Small intestine (tissue), 7 donors: ENCODE results near the gene JPT1. TPM values are rescaled to one million over a fixed set of nuclear protein-coding genes. Genes with fewer than 3 reads are reported as not detected.

Source experiments
- DNase-seq, 2 donors: peaks; one replicate each; pipeline versions ENCODE4 v3.0.0 to v3.0.0-alpha.2; 2013
- FAIRE-seq: peaks from 2 replicates; lab custom pipeline; 2012; peaks lifted over from hg19 to GRCh38; lab: Jason Lieb, UNC
- H3K27ac ChIP-seq, 3 donors: one replicate each; pipeline ENCODE4 v1.5.1; 2013; ENCODE audit warnings: low read length in 2 of 3, mild to moderate bottlenecking in 2 of 3, control low read depth in 1 of 3, inconsistent platforms in 1 of 3, low read depth in 1 of 3, moderate library complexity in 1 of 3
- H3K27me3 ChIP-seq, 3 donors: one replicate each; pipeline ENCODE4 v1.6.1; 2013; ENCODE audit warnings: low read length in 3 of 3, inconsistent platforms in 1 of 3; ENCODE audit not compliant: control insufficient read depth in 3 of 3, insufficient read depth in 3 of 3
- H3K36me3 ChIP-seq, 3 donors: one replicate each; pipeline ENCODE4 v1.6.1; 2013; ENCODE audit warnings: low read length in 3 of 3, inconsistent platforms in 1 of 3, low read depth in 1 of 3, mild to moderate bottlenecking in 1 of 3, moderate library complexity in 1 of 3; ENCODE audit not compliant: control insufficient read depth in 3 of 3, insufficient read depth in 2 of 3
- H3K4me1 ChIP-seq, 3 donors: one replicate each; pipeline ENCODE4 v1.6.1; 2013; ENCODE audit warnings: low read length in 2 of 3, inconsistent platforms in 1 of 3, low read depth in 1 of 3, mild to moderate bottlenecking in 1 of 3, moderate library complexity in 1 of 3; ENCODE audit not compliant: control insufficient read depth in 3 of 3, insufficient read depth in 2 of 3
- H3K4me3 ChIP-seq, 3 donors: one replicate each; pipeline ENCODE4 v1.5.1; 2013; ENCODE audit warnings: low read length in 3 of 3, control low read depth in 1 of 3, inconsistent platforms in 1 of 3, low read depth in 1 of 3, mild to moderate bottlenecking in 1 of 3, moderate library complexity in 1 of 3
- H3K9me3 ChIP-seq, 2 donors: one replicate each; pipeline ENCODE4 v1.6.1; 2013; ENCODE audit warnings: low read depth in 1 of 2, low read length in 1 of 2; ENCODE audit not compliant: control insufficient read depth in 2 of 2, insufficient read depth in 1 of 2
- WGBS, 3 donors: extraction: QIAGEN DNeasy Blood & Tissue Kit; methylation state at CpG; one replicate each; pipeline ENCODE4 v1.1.7; 2013; 5-methylcytosine and 5-hydroxymethylcytosine counted together
- polyA plus RNA-seq, 4 donors: library from polyadenylated mRNA; stranded (reverse) in 3 of 4; unstranded in 1 of 4; fragments of 200-250 nt in 3 of 4; fragments of 120-200 nt in 1 of 4; gene quantifications; one replicate each; pipeline versions ENCODE4 v1.2.1 to v1.2.3, GENCODE V29; 2013
- donor health status: healthy with polysubstance abuse.
- donor health status: control.
- donor health status: control.
- donor health status: Bipolar disorder and iron deficiency.
- donor health status: healthy.

JPT1 gene
- polyA plus RNA-seq, 4 donors = 79.0 to 758 (median 413) TPM

DNA sequence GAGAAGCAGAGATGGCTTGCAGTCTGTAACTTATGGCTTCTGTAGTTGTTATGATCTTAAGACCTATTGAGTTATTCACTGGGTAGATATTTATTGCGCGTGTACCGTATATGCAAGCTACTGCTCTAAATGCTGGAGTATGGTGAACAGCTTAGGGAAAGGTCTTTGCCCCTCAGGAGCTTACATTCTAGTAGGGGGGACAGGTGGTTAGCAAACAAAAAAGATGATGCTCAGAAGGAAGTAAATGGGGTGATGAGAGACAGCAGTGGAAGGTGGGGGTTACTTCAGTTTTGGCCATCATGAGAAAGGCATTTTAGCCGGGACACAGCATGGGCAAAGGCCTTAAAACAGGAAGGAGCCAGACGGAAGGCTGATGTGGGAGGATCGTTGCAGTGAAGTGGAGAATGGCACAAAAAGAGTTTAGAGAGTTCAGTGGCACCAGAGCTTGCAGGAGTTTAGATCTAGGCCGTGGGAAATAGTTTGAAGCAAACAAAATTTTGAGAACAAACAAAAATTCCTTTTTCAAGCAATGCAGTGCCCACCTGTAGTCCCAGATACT is 42.5 kb downstream of the JPT1 start:
- Histone ChIP-seq H3K4me3 (no peak overlapping the region), H3K27ac (no peak overlapping the region), H3K4me1 (peaks cover 0 to 25% (median 3%) of the 10 kb centered on the region in 3 donors), H3K36me3 (peaks cover 0 to 30% (median 0%) of the 10 kb centered on the region in 3 donors), H3K9me3 (no peaks in the 10 kb centered on the region), H3K27me3 (no peaks in the 10 kb centered on the region)
- WGBS, 3 donors = 86 to 93% (median 87%) methylated on average over 7 of the region's 7 CpGs
- FAIRE-seq = no peak
- DNase-seq = no peak

DNA sequence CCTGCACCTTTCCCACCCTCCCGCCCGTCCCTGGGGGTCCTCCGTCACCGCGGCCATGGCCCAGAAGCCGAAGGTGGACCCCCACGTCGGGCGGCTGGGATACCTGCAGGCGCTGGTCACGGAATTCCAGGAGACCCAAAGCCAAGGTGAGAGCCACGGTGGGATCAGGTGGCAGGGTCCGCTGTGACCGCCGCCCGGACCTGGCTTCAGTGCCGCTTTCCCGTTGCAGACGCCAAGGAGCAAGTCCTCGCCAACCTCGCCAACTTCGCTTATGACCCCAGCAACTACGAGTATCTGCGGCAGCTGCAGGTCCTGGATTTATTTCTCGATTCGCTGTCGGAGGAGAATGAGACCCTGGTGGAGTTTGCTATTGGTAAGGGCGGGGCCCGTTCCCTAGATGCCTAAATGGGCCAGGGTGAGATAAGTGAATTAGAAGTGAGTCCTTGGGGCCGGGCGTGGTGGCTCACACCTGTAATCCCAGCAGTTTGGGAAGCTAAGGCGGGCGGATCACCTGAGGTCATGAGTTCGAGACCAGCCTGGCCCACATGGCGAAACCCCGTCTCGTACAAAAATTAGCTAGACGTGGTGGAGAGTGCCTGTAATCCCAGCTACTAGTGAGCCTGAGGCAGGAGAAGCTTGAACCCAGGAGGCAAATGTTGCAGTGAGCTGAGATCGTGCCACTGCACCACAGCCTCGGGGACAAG is 43.9 kb downstream of the JPT1 start:
- peak; percentile 51 to 62 for DNase-seq
- Histone ChIP-seq H3K4me1 (peaks cover 0 to 25% (median 3%) of the 10 kb centered on the region in 3 donors), H3K27me3 (no peaks in the 10 kb centered on the region), H3K27ac (peak overlapping the region in 2 of 3 donors; percentile 66 to 85), H3K9me3 (no peaks in the 10 kb centered on the region), H3K4me3 (peak overlapping the region; percentile 73 to 90 (median 84)), H3K36me3 (peaks cover 0 to 24% (median 2%) of the 10 kb centered on the region in 3 donors)
- 13 to 18% (median 16%) methylated on average over 35 to 40 of the region's 40 CpGs for WGBS, 3 donors
- FAIRE-seq = no peak

DNA sequence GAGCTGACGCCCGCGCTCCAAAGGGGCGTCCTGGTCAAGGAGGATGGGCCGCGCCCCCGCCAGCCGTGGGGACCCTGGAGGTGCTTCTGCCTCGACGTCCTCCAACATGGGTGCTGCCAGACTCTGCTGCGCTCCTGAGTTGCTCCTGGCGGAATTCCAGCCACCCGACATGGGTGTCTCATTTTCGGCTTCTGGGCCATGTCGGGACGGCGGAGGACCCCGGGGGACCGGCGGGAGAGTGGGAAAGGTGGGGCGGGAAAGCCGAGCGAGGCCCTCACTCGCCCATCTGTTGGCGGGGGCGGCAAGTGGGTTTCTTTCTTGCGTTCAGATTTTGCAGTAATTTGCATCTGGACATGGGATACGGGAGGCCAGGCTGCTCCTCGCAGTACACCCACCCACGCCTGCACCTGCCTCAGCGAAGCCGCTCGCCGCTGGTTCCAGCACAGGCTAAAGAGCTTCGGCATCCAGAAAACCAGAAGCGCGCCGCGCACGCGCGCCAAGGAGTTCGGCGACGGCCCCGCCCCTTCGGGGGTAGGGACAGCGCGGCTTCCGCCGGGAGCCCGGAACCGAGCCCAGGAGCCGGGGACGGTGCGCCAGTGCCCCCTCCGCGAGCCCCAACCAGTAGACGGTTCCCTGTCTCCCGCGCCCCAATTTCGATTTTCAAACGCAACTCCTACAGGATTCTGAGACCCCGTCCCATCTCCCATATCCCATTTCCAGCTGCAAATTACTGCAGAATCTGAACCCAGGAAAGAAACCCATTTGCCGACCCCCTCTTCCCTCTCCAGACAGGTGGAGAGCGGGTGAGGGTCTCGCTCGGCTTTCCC is 44.7 kb downstream of the JPT1 start, which contains the start of gene ARMC7:
Gene ARMC7, plus strand, starts transcription at position 563 of the 827 bp plus-strand sequence. CDS start 320 bp downstream, outside the sequence.
- H3K27ac ChIP-seq = peak within 1 kb of the TSS; percentile 66 to 85 (median 71)
- peak within 1 kb of the TSS; percentile 73 to 90 (median 84) for H3K4me3 ChIP-seq
- H3K4me1 ChIP-seq = peaks cover 0 to 23% (median 3%) of the 10 kb centered on the region in 3 donors
- H3K9me3 ChIP-seq = no peaks in the 10 kb centered on the region
- FAIRE-seq (no peak), DNase-seq (peak; percentile 89 to 94)
- no peaks in the 10 kb centered on the region for H3K27me3 ChIP-seq
- H3K36me3 ChIP-seq = peaks cover 0 to 28% (median 6%) of the 10 kb centered on the region in 3 donors
- WGBS, 3 donors = 0 to 1% (median 0%) methylated on average over 68 of the region's 68 CpGs

DNA sequence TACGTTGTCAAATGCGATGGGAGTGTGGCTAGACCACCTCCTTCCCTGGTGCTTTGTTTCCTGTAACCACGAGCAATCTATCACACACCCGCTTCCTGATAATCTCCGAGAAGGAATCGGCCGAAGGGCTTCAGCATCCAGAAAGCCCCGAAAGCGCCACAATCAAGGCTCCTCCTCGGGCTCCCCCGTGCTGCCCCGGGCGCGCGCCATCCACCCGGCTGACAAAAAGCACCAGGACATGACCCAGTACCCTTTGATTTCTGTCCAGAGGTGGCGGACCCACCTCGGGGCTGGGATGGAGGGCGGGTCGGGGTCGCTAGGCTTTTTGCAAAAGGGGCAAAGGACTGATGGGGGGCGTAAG is 45.3 kb downstream of the JPT1 start:
- no peak for FAIRE-seq
- peak in 1 of 2 donors; percentile 33 for DNase-seq
- 4 to 5% (median 4%) methylated on average over 20 to 22 of the region's 22 CpGs for WGBS, 3 donors
- H3K9me3 ChIP-seq = no peaks in the 10 kb centered on the region
- peaks cover 0 to 18% (median 3%) of the 10 kb centered on the region in 3 donors for H3K4me1 ChIP-seq
- H3K4me3 ChIP-seq = peak overlapping the region; percentile 73 to 90 (median 84)
- peaks cover 0 to 34% (median 8%) of the 10 kb centered on the region in 3 donors for H3K36me3 ChIP-seq
- H3K27ac ChIP-seq = no peak overlapping the region
- no peaks in the 10 kb centered on the region for H3K27me3 ChIP-seq

DNA sequence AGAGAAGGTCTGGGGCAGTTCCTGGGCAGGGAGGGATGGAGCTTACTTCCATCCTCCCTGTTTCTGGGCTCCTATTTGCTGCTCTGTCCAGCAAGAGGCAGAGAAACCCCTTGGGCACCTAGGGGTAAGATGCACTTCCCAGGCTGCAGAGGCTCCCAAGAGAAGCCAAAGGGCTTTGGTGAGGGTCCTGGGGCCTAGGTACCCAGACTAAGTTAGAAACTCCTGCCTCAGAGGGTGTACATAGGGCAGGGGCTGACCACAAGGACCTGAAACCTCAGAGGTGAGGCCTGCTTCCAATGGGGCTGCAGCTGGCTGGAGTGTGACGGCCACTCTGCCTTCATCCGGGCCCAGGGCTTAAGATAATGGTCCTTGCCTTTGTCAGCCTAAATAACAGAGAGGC is 46.1 kb downstream of the JPT1 start:
- WGBS, 3 donors = 81 to 97% (median 82%) methylated on average over 2 of the region's 2 CpGs
- Histone ChIP-seq H3K27me3 (no peaks in the 10 kb centered on the region), H3K9me3 (no peaks in the 10 kb centered on the region), H3K4me3 (no peak overlapping the region), H3K36me3 (peaks cover 0 to 38% (median 12%) of the 10 kb centered on the region in 3 donors), H3K4me1 (peaks cover 0 to 15% (median 3%) of the 10 kb centered on the region in 3 donors), H3K27ac (no peak overlapping the region)
- DNase-seq (no peak), FAIRE-seq (no peak)

DNA sequence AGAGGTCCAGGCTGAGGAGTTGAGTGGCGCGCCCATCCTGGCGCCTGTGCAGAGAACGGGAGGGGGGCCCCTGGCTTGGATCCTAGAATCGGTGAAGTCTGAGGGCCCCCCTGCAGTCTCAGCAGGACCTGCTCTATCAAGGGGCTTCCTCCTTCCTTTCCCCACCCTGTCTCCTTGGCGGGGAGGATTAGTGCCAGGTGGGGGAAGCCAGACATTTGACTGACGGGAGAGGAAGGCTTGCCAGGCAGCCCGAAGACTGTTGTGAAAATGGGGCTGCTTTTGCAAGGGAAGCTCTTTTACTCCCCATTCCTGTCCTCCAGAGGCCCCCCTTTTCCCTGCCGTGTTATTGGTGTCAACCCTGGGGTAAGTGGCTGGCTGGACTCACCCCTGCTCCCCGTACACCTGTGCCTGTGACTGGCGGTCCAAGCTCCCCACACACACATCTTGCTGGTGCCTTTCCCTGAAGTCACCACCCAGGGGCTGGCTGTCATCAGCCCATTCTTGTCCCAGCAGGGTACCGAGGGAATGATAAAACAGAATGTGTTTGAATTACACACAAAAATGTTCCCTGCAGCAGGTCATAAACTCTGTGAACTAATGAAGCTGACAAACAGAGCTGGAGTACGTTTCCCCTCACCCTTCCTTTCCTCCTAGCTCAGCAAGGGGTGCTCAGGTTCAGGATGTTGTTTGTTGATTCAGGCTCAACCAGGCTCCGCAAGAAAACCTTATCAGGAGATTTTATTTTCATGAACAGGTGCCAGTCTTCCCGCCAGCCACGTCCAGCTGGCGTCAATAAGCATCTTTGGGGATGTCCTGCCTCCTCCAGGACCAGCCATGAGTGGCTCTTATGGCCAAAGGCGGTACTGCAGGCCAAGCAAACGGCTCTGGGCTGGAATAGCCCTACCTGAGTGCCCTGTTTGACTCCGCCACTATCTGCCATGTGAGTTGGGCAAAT is 48.9 kb downstream of the JPT1 start:
- peak; percentile 68 to 79 for DNase-seq

DNA sequence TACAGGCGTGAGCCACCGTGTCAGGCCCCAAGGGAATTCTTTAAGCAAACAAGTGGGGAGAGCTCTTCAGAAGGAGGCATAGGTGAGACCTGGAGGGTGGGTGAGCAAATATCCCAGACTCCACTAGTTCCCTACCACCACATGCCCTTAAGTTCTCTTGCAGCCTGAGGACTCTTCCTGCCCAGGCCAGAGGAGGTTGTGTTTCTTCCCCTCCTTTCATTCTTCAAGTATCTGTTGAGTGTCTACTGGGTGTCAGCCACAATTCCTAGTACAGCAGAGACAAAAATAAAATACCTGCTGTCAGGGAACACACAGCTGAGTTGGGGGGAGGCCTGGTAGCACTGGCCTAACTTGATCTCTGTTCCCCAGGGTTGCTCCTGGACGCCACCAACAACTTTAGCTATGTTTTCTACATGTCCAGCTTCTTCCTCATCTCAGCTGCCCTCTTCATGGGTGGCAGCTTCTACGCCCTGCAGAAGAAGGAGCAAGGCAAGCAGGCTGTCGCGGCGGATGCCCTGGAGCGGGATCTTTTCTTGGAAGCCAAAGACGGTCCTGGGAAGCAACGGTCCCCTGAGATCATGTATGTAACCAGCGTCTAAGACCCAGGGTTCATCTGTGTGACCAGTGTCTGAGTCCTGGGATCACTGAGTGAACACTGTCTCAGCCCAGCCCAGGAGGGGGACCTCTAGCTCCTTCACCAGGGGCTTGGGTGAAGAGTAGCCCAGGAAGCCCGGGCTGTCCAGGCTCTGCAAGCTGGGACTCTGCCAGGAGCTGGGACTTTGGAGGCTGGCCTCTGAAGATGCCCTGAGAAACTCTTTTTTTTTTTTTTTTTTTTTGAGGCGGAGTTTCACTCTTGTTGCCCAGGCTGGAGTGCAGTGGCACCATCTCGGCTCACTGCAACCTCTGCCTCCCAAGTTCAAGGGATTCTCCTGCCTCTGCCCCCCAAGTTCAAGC is 50.4 kb downstream of the JPT1 start:
- peaks cover 0 to 2% (median 0%) of the 10 kb centered on the region in 3 donors for H3K4me1 ChIP-seq
- DNase-seq (no peak), FAIRE-seq (no peak)
- peaks cover 4 to 69% (median 23%) of the 10 kb centered on the region in 3 donors for H3K36me3 ChIP-seq
- H3K9me3 ChIP-seq = no peaks in the 10 kb centered on the region
- no peaks in the 10 kb centered on the region for H3K27me3 ChIP-seq
- H3K27ac ChIP-seq = no peak overlapping the region
- WGBS, 3 donors = 88 to 92% (median 88%) methylated on average over 13 to 14 of the region's 14 CpGs
- no peak overlapping the region for H3K4me3 ChIP-seq

More for the DNA sequence above, 48.9 kb downstream of the JPT1 start:
- Histone ChIP-seq H3K27ac (no peak overlapping the region), H3K9me3 (no peaks in the 10 kb centered on the region), H3K36me3 (peaks cover 2 to 54% (median 12%) of the 10 kb centered on the region in 3 donors), H3K27me3 (no peaks in the 10 kb centered on the region), H3K4me1 (peaks cover 0 to 10% (median 3%) of the 10 kb centered on the region in 3 donors), H3K4me3 (no peak overlapping the region)
- no peak for FAIRE-seq
- 47 to 58% (median 56%) methylated on average over 20 of the region's 20 CpGs for WGBS, 3 donors
